Epithelial cell of esophagus (primary cell): Measurements from ENCODE around the gene ANKRD45.
"Not testable (repeated sequence)": the region's sequence is repeated elsewhere in the genome, so short reads cannot be mapped to it uniquely, and the experiment has no call there.

Experiments used
- DNase-seq: peaks from one replicate; pipeline ENCODE4 v3.0.0; 2010; ENCODE audit warnings: low read depth
- H3K4me3 ChIP-seq: 2 replicates; pipeline ENCODE4 v1.5.1; 2011; ENCODE audit warnings: mild to moderate bottlenecking, low read length, control low read depth
- TF ChIP-seq, protein P1 (sequence below): IDR thresholded peaks from 2 replicates; pipeline ENCODE4 v1.5.1; 2011; ENCODE audit warnings: low read depth, mild to moderate bottlenecking, low read length, control low read depth, inconsistent platforms; ENCODE audit not compliant: insufficient read depth; ENCODE audit errors: missing control alignments

The ANKRD45 gene

DNA sequence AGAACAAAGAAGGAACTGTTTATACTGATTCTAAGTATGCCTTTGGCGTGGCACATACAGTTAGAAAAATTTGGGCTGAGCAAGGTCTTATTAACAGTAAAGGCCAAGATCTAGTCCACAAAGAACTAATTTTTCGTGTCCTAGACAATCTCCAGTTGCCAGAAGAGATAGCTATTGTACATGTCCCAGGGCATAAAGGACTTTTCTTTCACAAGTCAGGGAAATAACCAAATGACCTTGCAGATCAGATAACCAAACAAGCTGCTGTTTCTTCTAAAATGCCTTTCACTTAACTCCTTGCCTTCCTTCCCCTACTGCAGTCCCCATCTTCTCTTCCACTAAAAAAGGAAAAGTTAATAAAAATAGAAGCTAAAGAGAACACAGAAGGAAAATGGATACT, 30.5 kb downstream of the ANKRD45 start:
- DNase-seq = no peak
- TF ChIP-seq, protein P1, sequence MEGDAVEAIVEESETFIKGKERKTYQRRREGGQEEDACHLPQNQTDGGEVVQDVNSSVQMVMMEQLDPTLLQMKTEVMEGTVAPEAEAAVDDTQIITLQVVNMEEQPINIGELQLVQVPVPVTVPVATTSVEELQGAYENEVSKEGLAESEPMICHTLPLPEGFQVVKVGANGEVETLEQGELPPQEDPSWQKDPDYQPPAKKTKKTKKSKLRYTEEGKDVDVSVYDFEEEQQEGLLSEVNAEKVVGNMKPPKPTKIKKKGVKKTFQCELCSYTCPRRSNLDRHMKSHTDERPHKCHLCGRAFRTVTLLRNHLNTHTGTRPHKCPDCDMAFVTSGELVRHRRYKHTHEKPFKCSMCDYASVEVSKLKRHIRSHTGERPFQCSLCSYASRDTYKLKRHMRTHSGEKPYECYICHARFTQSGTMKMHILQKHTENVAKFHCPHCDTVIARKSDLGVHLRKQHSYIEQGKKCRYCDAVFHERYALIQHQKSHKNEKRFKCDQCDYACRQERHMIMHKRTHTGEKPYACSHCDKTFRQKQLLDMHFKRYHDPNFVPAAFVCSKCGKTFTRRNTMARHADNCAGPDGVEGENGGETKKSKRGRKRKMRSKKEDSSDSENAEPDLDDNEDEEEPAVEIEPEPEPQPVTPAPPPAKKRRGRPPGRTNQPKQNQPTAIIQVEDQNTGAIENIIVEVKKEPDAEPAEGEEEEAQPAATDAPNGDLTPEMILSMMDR = no peak

DNA sequence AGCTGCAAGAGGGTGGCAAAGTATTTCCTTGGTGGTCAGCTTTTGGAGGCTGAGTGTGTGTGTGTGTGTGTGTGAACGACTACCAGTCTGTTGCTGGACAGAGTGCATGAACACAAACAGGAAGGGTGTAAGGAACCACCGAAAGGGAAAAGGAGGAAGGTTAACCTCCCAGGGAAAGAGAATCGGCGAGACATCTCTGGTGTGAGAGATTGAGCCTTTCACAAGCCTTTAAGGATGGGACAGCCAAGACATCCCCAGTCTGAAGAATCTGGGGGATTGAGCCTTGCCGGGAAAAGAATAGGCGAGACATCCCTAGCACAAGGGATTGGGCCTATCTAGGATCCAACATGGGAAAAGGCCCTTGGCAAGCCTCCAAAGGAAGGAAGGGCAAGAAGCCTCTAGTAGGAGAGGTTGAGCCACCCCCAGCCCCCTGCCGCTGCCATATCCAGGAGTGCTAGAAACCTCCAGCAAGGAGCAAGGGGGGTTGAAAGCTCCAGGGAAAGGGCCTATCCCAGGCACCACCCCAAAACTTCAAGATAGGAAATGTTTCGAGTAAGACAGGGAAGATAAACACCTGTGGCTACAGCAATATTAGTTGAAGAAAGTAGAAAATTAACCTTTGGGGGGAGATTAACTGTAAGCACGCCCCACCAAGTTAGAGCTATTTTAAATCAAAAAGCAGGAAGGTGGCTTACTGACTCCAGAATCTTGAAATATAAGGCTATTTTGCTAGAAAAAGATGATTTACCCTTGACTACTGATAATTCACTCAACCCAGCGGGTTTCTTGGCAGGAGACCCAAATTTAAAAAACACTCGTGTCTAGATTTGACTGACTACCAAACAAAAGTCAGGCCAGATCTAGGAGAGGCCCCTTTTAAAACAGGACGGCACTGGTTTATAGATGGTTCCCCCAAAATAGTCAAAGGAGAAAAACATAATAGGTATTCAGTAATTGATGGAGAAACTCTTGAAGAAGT, 31.3 kb downstream of the ANKRD45 start:
- TF ChIP-seq, protein P1 = no peak
- H3K4me3 ChIP-seq = no peak overlapping the region
- no peak for DNase-seq

More for the DNA sequence above, 30.5 kb downstream of the ANKRD45 start:
- H3K4me3 ChIP-seq = no peak overlapping the region

DNA sequence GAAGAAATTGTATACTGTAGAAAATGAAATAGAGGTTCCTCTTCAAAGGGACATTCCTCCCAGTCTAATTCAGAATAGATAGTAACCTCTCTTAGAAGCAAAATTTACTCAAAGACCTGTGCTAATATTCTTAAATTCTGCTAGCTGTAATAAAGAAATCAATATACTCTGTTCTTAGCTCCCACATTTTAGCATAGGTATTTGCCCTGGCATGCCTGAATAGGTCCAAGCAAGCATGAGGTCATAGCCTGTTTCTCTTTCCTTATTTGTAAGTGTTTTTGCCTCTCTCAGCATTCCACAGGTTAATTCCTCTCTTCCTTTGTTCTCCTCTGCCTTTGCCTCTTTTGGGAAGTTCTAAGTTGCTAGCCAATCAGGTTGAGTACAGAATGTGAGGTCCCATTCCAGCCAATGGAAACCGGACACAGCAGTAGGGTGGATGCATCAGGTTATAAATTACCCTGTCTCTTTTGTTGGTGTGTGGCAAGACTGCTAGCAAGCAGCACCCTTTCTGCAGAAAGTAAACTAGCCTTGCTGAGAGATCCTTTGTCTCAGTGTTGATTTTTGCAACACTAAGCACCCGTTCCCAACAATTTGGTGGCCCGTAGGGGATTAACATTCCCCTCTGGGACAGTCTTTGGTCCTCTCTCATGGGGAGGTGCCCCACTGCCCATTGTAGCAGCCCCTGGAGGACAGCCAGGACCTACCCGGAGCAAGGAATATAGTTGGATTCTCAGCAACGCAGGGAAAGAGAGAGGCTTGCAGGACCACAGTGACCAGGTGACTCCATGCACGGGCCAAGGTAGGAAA, 32.2 kb downstream of the ANKRD45 start:
- DNase-seq = peak; percentile 54
- H3K4me3 ChIP-seq = not testable (repeated sequence)

DNA sequence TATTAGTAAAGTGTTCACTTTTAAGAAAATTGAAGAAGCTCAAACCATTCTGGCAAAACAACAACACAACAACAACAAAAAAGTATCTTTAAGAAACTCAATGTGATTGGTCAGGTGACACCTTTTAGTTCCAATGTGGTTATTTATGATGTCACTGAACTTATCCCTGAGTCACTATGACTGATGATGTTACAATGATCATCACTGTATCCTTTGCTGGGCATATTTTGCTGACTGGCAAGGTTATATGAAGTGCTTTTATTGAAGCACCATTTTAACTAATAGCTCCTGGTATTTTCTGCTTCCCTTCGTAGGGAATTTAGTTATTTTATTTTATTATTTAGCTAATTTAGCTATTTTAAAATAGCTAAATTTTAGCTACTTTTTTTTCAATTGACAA, 34.5 kb downstream of the ANKRD45 start, which contains the start of gene TEX50:
Gene TEX50, plus strand, starts transcription at position 223 of the 400 bp plus-strand sequence. CDS start 184 bp downstream, outside the sequence.
- DNase-seq = no peak
- TF ChIP-seq, protein P1 = no peak

DNA sequence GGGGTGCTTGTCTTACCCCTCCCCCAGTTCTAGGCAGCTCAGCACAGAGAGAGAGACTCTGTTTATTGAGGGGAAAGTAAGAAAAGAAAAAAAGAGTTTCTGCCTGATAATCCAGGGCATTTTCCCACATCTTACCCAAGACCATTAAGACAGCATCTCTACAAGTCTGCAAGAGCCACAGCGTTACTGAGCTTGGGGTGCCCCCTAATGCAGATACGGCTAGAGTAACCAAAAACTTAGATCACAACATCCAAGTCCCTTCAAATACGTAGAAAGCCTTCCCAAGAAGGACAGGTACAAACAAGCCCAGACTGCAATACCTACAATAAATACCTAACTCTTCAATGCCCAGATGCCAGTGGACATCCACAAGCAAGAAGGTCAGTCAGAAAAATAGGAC, 40.8 kb downstream of the ANKRD45 start:
- TF ChIP-seq, protein P1 = no peak
- peak; percentile 30 for DNase-seq
- H3K4me3 ChIP-seq = no peak overlapping the region

More for the DNA sequence above, 34.5 kb downstream of the ANKRD45 start, which contains the start of gene TEX50:
- H3K4me3 ChIP-seq = no peak within 1 kb of the TSS

DNA sequence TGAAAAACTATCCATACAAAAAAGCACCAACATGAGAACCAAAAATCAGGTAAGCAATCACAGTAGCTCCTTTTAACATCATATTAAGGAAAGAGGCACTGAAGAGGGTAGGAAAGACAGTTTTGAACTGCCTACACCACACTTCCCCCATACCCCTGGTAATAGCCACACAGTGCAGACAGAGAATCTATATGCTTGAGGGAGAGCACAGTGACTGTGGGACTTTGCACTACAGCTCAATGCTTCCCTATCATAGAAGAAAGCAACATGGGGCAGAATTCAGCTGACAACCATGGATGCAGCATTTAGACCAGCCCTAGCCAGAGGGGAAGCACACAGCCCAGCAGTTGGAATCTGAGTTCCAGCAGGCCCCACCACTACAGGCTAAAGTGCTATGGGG, 42.4 kb downstream of the ANKRD45 start:
- H3K4me3 ChIP-seq = no peak overlapping the region
- TF ChIP-seq, protein P1 = no peak
- no peak for DNase-seq

DNA sequence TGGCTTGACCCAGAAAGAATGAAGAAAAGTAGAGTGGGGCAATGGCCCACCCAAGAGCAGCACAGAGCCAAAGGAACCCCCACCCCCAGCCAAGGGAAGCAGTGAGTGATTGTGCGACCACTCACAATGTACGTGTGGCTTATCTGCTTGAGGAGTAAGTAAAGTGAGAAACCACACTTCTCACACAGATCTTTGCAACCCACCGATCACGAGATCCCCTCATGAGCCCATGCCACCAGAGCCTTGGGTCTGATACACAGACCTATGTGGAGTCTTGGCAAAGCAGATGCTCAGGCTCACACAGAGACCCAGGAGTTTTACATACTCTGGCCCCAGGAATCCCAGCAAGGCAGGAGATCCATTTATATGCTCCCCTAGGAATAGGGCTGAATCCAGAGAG, 52.8 kb downstream of the ANKRD45 start:
- DNase-seq = no peak
- no peak overlapping the region for H3K4me3 ChIP-seq
- TF ChIP-seq, protein P1 = no peak

DNA sequence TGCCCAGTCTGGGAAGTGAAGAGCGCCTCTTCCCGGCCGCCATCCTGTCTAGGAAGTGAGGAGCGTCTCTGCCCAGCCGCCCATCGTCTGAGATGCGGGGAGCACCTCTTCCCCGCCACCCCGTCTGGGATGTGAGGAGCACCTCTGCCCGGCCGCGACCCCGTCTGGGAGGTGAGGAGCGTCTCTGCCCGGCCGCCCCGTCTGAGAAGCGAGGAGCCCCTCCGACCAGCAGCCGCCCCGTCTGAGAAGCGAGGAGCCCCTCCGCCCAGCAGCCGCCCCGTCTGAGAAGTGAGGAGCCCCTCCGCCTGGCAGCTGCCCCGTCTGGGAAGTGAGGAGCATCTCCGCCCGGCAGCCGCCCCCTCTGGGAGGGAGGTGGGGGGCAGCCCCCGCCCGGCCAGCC, 56.6 kb downstream of the ANKRD45 start:
- not testable (repeated sequence) for DNase-seq, H3K4me3 ChIP-seq
